H9 (cell line): Measurements from ENCODE around the gene TMSB10. TPM values are rescaled to one million over a fixed set of nuclear protein-coding genes. Genes with fewer than 3 reads are reported as not detected.

Experiments
- DNase-seq: peaks from one replicate; pipeline ENCODE4 v3.0.0-alpha.2; 2017
- H2AFZ ChIP-seq: one replicate; pipeline ENCODE4 v1.6.1; 2013; ENCODE audit warnings: mild to moderate bottlenecking, low read length, control low read depth, moderate library complexity
- H2AK5ac ChIP-seq: 2 replicates; pipeline ENCODE4 v1.6.1; 2013; ENCODE audit warnings: low read length, control low read depth, mixed read lengths; ENCODE audit not compliant: insufficient read length
- H2BK120ac ChIP-seq: one replicate; pipeline ENCODE4 v1.6.1; 2013; ENCODE audit warnings: low read depth, mild to moderate bottlenecking, low read length, control low read depth, inconsistent platforms; ENCODE audit not compliant: poor library complexity, severe bottlenecking
- H2BK12ac ChIP-seq: 2 replicates; pipeline ENCODE4 v1.6.1; 2013; ENCODE audit warnings: low read length, control low read depth, mixed read lengths, low read depth; ENCODE audit not compliant: insufficient read length
- H2BK15ac ChIP-seq: 2 replicates; pipeline ENCODE4 v1.6.1; 2013; ENCODE audit warnings: low read depth, low read length, control low read depth
- H2BK20ac ChIP-seq: one replicate; pipeline ENCODE4 v1.6.1; 2013; ENCODE audit warnings: low read depth, mild to moderate bottlenecking, low read length, control low read depth, inconsistent platforms; ENCODE audit not compliant: poor library complexity, severe bottlenecking
- H2BK5ac ChIP-seq: 2 replicates; pipeline ENCODE4 v1.6.1; 2013; ENCODE audit warnings: low read length, control low read depth, mixed read lengths; ENCODE audit not compliant: insufficient read length
- H3K14ac ChIP-seq: 2 replicates; pipeline ENCODE4 v1.6.1; 2013; ENCODE audit warnings: low read length, control low read depth; ENCODE audit not compliant: insufficient read depth
- H3K18ac ChIP-seq: 2 replicates; pipeline ENCODE4 v1.6.1; 2013; ENCODE audit warnings: low read depth, mild to moderate bottlenecking, mixed read lengths, low read length, control low read depth; ENCODE audit not compliant: insufficient read length
- H3K23ac ChIP-seq: 2 replicates; pipeline ENCODE4 v1.6.1; 2013; ENCODE audit warnings: low read length, control low read depth, mixed read lengths, low read depth; ENCODE audit not compliant: insufficient read length
- H3K23me2 ChIP-seq: 2 replicates; pipeline ENCODE4 v1.6.1; 2013; ENCODE audit warnings: low read depth, mild to moderate bottlenecking, mixed read lengths, low read length, control low read depth; ENCODE audit not compliant: insufficient read length, poor library complexity, severe bottlenecking
- H3K27ac ChIP-seq: 2 replicates; pipeline ENCODE4 v1.5.1; 2013; ENCODE audit warnings: low read length, control low read depth, mixed read lengths, low read depth; ENCODE audit not compliant: insufficient read length
- H3K27me3 ChIP-seq: 2 replicates; pipeline ENCODE4 v1.6.1; 2013; ENCODE audit warnings: low read length, control low read depth, inconsistent platforms; ENCODE audit not compliant: insufficient read depth
- H3K4ac ChIP-seq: 2 replicates; pipeline ENCODE4 v1.6.1; 2013; ENCODE audit warnings: low read depth, mild to moderate bottlenecking, control low read depth, inconsistent platforms, low read length, moderate library complexity
- H3K4me1 ChIP-seq: 2 replicates; pipeline ENCODE4 v1.6.1; 2013; ENCODE audit warnings: low read length, control low read depth, inconsistent platforms; ENCODE audit not compliant: insufficient read depth
- H3K4me2 ChIP-seq: 2 replicates; pipeline ENCODE4 v1.6.1; 2013; ENCODE audit warnings: low read length, control low read depth, mixed read lengths; ENCODE audit not compliant: insufficient read length, insufficient read depth
- H3K56ac ChIP-seq: 2 replicates; pipeline ENCODE4 v1.6.1; 2013; ENCODE audit warnings: low read depth, mild to moderate bottlenecking, mixed read lengths, low read length, control low read depth; ENCODE audit not compliant: insufficient read length
- H3K79me1 ChIP-seq: 2 replicates; pipeline ENCODE4 v1.6.1; 2013; ENCODE audit warnings: low read depth, mild to moderate bottlenecking, moderate library complexity, low read length, control low read depth, inconsistent platforms; ENCODE audit not compliant: insufficient read depth, poor library complexity, severe bottlenecking
- H3K79me2 ChIP-seq: 2 replicates; pipeline ENCODE4 v1.6.1; 2013; ENCODE audit warnings: low read length, control low read depth, inconsistent platforms; ENCODE audit not compliant: insufficient read depth
- H3K9ac ChIP-seq: 2 replicates; pipeline ENCODE4 v1.6.1; 2013; ENCODE audit warnings: low read length, control low read depth, mixed read lengths; ENCODE audit not compliant: insufficient read length; ENCODE audit errors: extremely low read depth
- H3K9me3 ChIP-seq: one replicate; pipeline ENCODE4 v1.6.1; 2013; ENCODE audit warnings: low read depth, low read length, inconsistent platforms; ENCODE audit not compliant: control insufficient read depth
- H3T11ph ChIP-seq: one replicate; pipeline ENCODE4 v1.6.1; 2013; ENCODE audit warnings: mild to moderate bottlenecking, low read length, control low read depth, inconsistent platforms
- H4K20me1 ChIP-seq: one replicate; pipeline ENCODE4 v1.6.1; 2013; ENCODE audit not compliant: control insufficient read depth, insufficient read length, insufficient read depth
- H4K5ac ChIP-seq: 2 replicates; pipeline ENCODE4 v1.6.1; 2013; ENCODE audit warnings: low read depth, mild to moderate bottlenecking, mixed read lengths, low read length, control low read depth; ENCODE audit not compliant: insufficient read length
- H4K8ac ChIP-seq: replicated peaks from 2 replicates; pipeline ENCODE4 v1.6.1; 2013; ENCODE audit warnings: low read length, control low read depth, mixed read lengths, low read depth; ENCODE audit not compliant: insufficient read length
- H4K91ac ChIP-seq: 2 replicates; pipeline ENCODE4 v1.6.1; 2013; ENCODE audit warnings: low read depth, mild to moderate bottlenecking, moderate library complexity, mixed read lengths, low read length, control low read depth; ENCODE audit not compliant: insufficient read length
- H3K27ac Mint-ChIP-seq, 3 experiments: 2 replicates in 2 of 3; 3 replicates in 1 of 3; pipeline ENCODE4 v1.8.0; 2020 to 2021; ENCODE audit warnings: mixed read lengths in 3 of 3, mild to moderate bottlenecking in 1 of 3, moderate library complexity in 1 of 3
- H3K27me3 Mint-ChIP-seq: 2 replicates; pipeline ENCODE4 v1.8.0; 2021; ENCODE audit warnings: low read depth, mild to moderate bottlenecking, moderate library complexity, mixed read lengths
- H3K36me3 Mint-ChIP-seq, 3 experiments: 2 replicates in 2 of 3; 3 replicates in 1 of 3; pipeline ENCODE4 v1.8.0; 2020 to 2021; ENCODE audit warnings: low read depth in 3 of 3, mixed read lengths in 3 of 3; ENCODE audit not compliant: insufficient read depth in 1 of 3
- H3K4me1 Mint-ChIP-seq, 2 experiments: 2 replicates each; pipeline ENCODE4 v1.8.0; 2020; ENCODE audit warnings: mixed read lengths in 2 of 2
- H3K4me3 Mint-ChIP-seq, 2 experiments: 2 replicates in 1 of 2; 3 replicates in 1 of 2; pipeline ENCODE4 v1.8.0; 2020 to 2021; ENCODE audit warnings: mild to moderate bottlenecking in 2 of 2, mixed read lengths in 2 of 2, moderate library complexity in 1 of 2
- H3K9me3 Mint-ChIP-seq, 2 experiments: 2 replicates in 1 of 2; 3 replicates in 1 of 2; pipeline ENCODE4 v1.8.0; 2020; ENCODE audit warnings: mild to moderate bottlenecking in 2 of 2, mixed read lengths in 2 of 2, moderate library complexity in 1 of 2
- CTCF ChIP-seq: fragments of 200-600 bp; sonication (generic); conservative IDR thresholded peaks from 3 replicates; pipeline ENCODE4 v1.8.0; 2021; ENCODE audit warnings: antibody characterized with exemption, mild to moderate bottlenecking
- WGBS: extraction: QIAGEN DNeasy Blood & Tissue Kit; methylation state at CpG from one replicate; pipeline ENCODE4 v1.1.7; 2013; ENCODE audit warnings: missing lambda C conversion rate, low lambda C conversion rate, mixed read lengths; ENCODE audit not compliant: insufficient read length; ENCODE audit errors: extremely low coverage; 5-methylcytosine and 5-hydroxymethylcytosine counted together
- total RNA-seq: library from RNA; stranded (reverse); gene quantifications from 2 replicates; pipeline ENCODE4 v1.2.1, GENCODE V29; 2021

Gene TMSB10
- total RNA-seq, 1 experiment from 2014 or later = 755 TPM

- H3K27ac ChIP-seq = no peak overlapping the region
- H3K27me3 ChIP-seq = no peaks in the 10 kb centered on the region
- H3K27ac Mint-ChIP-seq = peak overlapping the region in 1 of 3 experiments; percentile 66; a peak in 1 of 7 replicates
- WGBS = no CpG with 5 or more reads among the region's 10 CpGs
- no peaks in the 10 kb centered on the region for H3K36me3 Mint-ChIP-seq
- H2BK15ac ChIP-seq = no peak overlapping the region
- no peak overlapping the region for H2BK5ac ChIP-seq
- H2BK12ac ChIP-seq = no peak overlapping the region
- H3K4me2 ChIP-seq = no peak overlapping the region
- no peak overlapping the region for H3K23ac ChIP-seq
- H3K4me3 Mint-ChIP-seq = no peak overlapping the region
- H4K8ac ChIP-seq = no peak overlapping the region
- no peaks in the 10 kb centered on the region; the same call in 1 of the 2 replicates for H3K4me1 ChIP-seq
- no peak overlapping the region for H4K91ac ChIP-seq
- no peaks in the 10 kb centered on the region for H3K79me1 ChIP-seq
- no peak overlapping the region for H2BK120ac ChIP-seq
- no peaks in the 10 kb centered on the region for H3K9me3 ChIP-seq
- H3K9ac ChIP-seq = no peak overlapping the region
- no peaks in the 10 kb centered on the region for H3K9me3 Mint-ChIP-seq
- no peaks in the 10 kb centered on the region for H3K27me3 Mint-ChIP-seq
- DNase-seq = no peak
- no peak overlapping the region for H2BK20ac ChIP-seq
- H3K23me2 ChIP-seq = no peaks in the 10 kb centered on the region
- H3K4ac ChIP-seq = no peak overlapping the region
- no peak for TF ChIP-seq CTCF
- no peak overlapping the region for H3K14ac ChIP-seq
- no peak overlapping the region for H4K5ac ChIP-seq
- H3K56ac ChIP-seq = no peak overlapping the region
- H3K18ac ChIP-seq = no peak overlapping the region
- peaks cover 13 to 19% of the 10 kb centered on the region in 2 experiments for H3K4me1 Mint-ChIP-seq
- no peaks in the 10 kb centered on the region for H3K79me2 ChIP-seq
- no peaks in the 10 kb centered on the region for H4K20me1 ChIP-seq
- H3T11ph ChIP-seq = no peak overlapping the region
- no peak overlapping the region for H2AFZ ChIP-seq
- H2AK5ac ChIP-seq = no peak overlapping the region
These were observed 41.6 kb downstream of the TMSB10 start for GRCh38 chr2:84947010-84947593.
